Measurements from ENCODE around the gene RBM20. TPM values are rescaled to one million over a fixed set of nuclear protein-coding genes. Genes with fewer than 3 reads are reported as not detected.
A peak's percentile ranks its signal among the peaks of the same experiment; 100 is the strongest.
"Not testable (repeated sequence)": the region's sequence is repeated elsewhere in the genome, so short reads cannot be mapped to it uniquely, and the experiment has no call there.

The RBM20 gene
- total RNA-seq, 1 experiment from 2014 or later = 0.40 TPM

GRCh38 chr10:110700947-110701616, 56.9 kb downstream of the RBM20 start:
- DNase-seq (ENCODE audit: low read depth) = no peak

GRCh38 chr10:110701617-110701971, 57.5 kb downstream of the RBM20 start:
- no peak for DNase-seq (ENCODE audit: low read depth)

- no peak for DNase-seq (ENCODE audit: low read depth)
These were observed 59.9 kb downstream of the RBM20 start for GRCh38 chr10:110704070-110704469.

DNA sequence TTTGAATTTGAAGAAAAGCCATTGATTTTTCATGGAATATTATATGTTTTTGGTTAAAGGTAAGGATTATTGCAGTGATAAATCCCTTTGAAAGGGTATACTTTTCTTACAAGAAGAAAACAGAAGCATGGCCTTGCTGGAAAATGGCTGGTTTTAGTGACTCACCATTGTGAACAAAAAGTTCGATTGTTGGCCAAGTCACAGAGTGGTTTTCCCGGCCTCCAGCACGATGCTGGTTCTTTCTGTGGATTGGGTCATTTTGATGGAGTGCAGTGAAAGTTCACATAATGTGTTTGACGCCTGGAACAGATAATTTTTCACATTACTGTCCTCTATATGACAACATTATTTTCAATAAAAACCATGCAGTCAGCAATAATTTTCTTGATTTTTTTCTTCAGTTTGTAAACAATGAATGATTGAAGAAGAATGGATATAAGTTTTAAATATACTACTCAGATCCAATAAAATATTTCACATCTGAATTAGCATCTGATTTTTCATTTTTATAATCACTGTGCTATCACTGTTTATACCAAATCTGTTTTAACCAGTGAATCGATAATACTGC, 60.9 kb downstream of the RBM20 start:
- DNase-seq (ENCODE audit: low read depth) = peak; percentile 49

DNA sequence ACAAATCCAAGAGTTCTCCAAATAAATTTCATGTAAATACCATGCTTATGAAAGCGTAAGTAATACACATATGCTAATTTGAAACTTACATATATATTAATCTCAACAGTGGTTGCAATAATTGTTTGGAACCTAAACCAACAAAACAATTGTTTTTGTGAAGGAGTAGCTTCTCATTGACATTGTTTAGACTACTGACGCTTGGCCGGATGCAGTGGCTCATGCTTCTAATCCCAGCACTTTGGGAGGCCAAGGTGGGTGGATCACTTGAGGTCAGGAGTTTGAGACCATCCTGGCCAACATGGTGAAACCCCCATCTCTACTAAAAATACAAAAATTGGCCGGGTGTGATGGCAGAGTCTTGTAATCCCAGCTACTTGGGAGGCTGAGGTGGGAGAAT, 61.5 kb downstream of the RBM20 start:
- not testable (repeated sequence) for DNase-seq (ENCODE audit: low read depth)

- DNase-seq (ENCODE audit: low read depth) = peak; percentile 79
These were observed 62.6 kb downstream of the RBM20 start for GRCh38 chr10:110706690-110707098.

GRCh38 chr10:110708776-110709443, 64.8 kb downstream of the RBM20 start:
- DNase-seq (ENCODE audit: low read depth) = no peak

- DNase-seq (ENCODE audit: low read depth) = no peak
These were observed 65.3 kb downstream of the RBM20 start for GRCh38 chr10:110709444-110709828.

DNA sequence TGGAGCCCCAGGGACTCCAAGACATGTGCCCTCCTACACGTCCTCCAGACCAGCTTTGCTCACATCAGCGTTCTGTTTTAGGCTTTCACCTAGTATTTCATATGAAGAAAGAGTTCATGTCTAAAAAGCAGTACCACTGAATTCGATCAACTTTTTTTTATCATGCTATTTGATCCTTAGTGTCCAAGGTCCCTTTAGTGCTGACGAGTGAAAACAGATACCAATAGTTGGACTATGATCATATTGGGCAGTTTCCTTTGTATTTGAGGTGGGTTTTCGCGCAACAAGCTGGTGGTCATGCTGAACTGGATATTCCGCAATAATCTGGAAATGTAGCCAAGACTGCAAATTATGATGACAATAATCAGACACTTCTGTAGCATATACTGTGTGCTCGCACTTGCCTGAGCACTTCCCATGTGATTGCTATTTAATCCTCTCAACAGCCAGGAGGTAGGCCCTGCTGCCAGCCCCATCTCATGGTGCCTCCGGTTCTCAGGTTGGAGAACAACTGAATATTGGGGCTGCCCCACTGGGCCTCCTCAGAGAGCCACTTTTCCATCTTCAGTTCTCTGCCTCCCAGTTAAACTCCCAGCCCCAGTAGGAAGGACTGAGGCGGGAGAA, 65.9 kb downstream of the RBM20 start:
- no peak for DNase-seq (ENCODE audit: low read depth)

DNA sequence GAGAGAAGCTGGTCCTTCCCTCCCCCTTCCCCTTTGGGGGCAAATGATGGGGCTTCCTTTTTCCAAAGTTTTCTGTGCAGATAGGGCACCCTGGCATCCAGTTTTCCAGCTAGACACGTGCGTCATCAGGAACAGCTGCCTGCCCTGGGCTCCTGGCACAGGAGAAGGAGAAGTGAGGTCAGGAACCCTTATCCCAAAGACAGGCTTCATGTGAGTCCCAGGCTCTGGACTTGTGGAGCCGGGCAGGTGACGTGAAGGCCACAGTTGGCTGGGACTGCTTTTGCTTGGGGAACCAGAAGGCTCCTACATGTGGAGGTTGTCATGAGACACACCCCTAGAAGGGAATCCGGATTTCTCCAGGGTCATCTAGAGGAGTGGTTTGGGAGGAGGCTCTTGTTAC, 66.5 kb downstream of the RBM20 start:
- DNase-seq (ENCODE audit: low read depth) = no peak

- DNase-seq (ENCODE audit: low read depth) = no peak
These were observed 67.2 kb downstream of the RBM20 start for GRCh38 chr10:110711382-110711781.

DNA sequence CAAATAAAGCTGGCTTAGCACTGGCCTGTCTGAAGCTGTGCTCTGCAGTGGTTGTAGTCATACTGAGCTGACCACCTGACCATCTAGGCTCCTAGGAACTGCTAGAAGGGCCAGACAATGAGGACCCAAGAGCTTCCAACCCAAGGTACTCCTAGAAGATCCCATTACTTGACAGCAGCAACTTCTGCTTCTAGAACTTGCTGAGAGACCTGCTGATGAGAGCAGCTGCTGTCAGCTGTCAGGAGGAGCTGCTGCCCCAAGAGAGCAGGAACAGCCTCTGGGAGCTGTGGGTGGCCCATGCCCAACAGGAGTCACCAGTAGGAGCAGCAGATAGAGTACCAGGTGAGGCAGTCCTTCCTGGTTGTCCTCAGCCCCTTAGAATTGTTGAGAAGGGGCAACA, 70.2 kb downstream of the RBM20 start:
- DNase-seq (ENCODE audit: low read depth) = no peak

DNA sequence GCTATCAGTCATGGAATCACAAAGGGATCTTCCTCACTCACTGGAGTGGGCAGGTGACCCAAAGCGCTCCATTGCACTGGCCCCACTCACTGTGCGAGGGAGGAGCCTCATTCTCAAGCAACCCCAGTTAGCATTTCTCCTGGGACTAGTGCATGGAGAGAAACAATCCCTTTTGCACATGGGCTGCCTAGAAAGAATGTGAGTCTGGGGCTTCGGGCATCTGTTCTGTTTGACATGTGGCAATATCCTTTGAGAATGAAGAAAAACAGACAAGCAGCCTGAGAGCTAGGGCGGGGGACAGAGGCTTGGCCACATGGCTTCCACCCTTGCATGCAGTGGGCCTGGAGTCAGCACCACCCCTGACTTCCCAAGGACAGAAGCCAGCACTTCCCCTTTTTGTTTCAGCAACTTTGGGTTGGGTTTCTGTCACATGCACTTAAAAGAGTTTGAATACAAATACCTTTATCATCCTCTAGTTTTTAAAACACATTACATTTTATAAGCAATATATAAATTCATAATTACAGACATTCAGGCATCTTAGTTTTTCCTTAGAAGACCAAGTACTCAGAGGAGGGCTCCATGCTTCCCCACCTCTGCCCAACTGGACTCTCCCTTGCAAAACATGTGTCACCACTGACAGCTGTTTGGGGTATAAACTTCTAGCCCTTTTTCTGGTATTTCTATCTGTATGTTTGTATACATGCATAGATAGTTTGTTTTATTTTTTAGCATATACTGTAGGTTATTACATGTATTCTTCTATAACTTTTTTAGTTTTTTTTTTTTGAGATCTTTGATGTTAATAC, 73.8 kb downstream of the RBM20 start:
- no peak for DNase-seq (ENCODE audit: low read depth)

GRCh38 chr10:110721406-110722038, 77.4 kb downstream of the RBM20 start:
- no peak for DNase-seq (ENCODE audit: low read depth)

- no peak for DNase-seq (ENCODE audit: low read depth)
These were observed 79.2 kb downstream of the RBM20 start for GRCh38 chr10:110723224-110723891.

DNA sequence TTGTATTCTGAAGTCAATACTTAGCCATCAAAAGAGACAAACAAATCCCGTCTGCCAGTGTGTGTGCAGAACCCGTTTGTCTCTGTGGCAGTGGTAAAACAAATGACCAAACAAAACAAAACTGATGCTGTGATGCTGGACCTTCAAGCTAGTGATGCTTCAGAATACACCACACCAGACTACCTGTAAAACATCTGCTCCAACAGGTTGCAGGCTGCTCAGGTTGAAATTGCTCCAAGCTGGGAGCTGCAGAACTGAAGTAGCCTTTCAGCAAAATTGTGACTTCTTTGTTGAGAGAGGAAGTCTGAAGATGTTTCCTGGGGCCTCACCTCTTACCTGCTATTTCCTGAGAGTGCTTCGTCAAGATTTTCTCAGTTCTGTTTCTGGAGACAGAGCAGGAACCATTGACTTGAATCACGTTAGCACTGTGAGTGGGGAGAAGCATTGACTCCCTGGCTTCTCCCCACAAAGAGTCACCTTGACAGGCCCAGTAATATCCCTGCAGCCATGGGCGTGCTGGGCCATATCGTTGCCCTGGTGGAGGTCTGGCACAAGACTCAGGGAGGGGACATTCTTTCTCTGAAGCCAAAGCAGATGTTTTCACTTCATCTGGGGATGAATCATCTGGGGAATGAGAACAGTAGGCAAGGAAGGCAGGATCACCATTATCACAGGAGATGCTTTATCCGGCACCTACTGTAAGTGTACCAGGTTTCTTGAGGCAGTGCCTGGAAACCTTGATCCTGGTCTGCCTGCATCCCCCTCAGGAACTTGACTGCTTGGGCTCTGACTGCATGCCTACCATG, 80.2 kb downstream of the RBM20 start:
- no peak for DNase-seq (ENCODE audit: low read depth)

GRCh38 chr10:110724937-110725336, 80.8 kb downstream of the RBM20 start:
- no peak for DNase-seq (ENCODE audit: low read depth)

DNA sequence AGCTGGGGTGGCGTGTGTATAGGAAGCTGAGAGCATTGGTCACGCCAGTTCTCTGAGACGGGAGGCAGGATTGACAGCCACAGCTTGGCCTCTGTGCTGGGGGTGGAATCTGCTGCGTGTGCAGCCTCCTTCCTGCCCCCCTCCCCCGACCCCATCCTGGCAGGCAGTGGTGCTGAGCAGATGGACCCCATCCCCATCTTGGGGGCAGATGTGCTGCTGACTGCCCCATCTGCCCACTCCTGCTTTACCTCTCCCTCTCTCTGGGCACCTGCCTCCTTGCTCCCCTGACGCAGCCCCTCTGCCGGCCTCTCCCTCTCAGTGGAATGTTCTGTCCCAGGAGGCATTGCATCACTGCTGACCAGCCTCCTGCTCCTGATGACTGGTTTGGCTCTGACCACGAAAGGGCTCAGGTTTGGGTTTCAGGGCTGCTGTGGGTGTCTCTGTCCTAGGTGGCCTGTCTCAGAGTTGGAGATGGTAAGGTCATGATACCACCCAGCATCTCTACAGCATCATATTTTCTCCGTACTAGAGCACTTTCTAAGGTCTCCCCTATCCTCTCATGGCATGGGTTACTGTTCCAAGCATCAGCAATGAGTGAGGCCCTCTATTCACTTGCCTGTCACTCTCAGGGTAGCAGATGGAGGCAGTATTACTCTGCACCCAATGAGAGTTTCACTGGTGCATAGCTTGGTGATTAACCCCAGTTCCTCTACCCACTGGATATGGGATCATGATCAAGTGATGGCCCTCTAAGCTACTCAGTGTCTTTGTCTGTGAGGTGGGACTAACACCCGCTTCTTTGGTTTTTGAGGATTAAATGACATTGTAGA, 81.9 kb downstream of the RBM20 start:
- no peak for DNase-seq (ENCODE audit: low read depth)

DNA sequence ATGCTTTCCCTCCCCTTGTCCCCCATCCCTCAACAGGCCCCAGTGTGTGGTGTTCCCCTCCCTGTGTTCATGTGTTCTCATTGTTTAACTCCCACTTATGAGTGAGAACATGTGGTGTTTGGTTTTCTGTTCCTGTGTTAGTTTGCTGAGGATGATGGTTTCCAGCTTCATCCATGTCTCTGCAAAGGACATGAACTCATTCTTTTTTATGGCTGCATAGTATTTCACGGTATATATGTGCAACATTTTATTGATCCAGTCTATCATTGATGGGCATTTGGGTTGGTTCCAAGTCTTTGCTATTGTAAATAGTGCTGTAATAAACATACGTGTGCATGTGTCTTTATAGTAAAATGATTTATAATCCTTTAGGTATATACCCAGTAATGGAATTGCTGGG, 83.6 kb downstream of the RBM20 start:
- not testable (repeated sequence) for DNase-seq (ENCODE audit: low read depth)

Measured in HT1080 (cell line).